Natural killer cell treated with Interleukin-12 subunit alpha and Interleukin-12 subunit beta and Interleukin-15 and Interleukin-18, amount 100 ng/mL, for 72 hours (primary cell): ENCODE measurements around the gene HEMGN. TPM values are rescaled to one million over a fixed set of nuclear protein-coding genes. Genes with fewer than 3 reads are reported as not detected.
A peak's percentile ranks its signal among the peaks of the same experiment; 100 is the strongest.

Experiments used
- ATAC-seq, 2 donors: fragments of 150-1000 bp; cut with Tn5 transposase in 1 of 2; sonication (Bioruptor Pico), chemical (Tn5 transposase) in 1 of 2; 2 replicates each; pipeline ENCODE4 v1.10.0; 2021
- DNase-seq: peaks from one replicate; pipeline ENCODE4 v3.0.0; 2022; ENCODE audit warnings: low spot score
- H3K27ac Mint-ChIP-seq, 2 donors: 1 replicate in 1 of 2; 2 replicates in 1 of 2; pipeline ENCODE4 v1.8.0; 2022; ENCODE audit warnings: mixed read lengths in 2 of 2, mild to moderate bottlenecking in 1 of 2, moderate library complexity in 1 of 2
- H3K27me3 Mint-ChIP-seq, 2 donors: 1 replicate in 1 of 2; 2 replicates in 1 of 2; pipeline ENCODE4 v1.8.0; 2022; ENCODE audit warnings: mixed read lengths in 2 of 2
- H3K36me3 Mint-ChIP-seq: one replicate; pipeline ENCODE4 v1.8.0; 2022; ENCODE audit warnings: mixed read lengths
- H3K4me1 Mint-ChIP-seq, 2 donors: 1 replicate in 1 of 2; 2 replicates in 1 of 2; pipeline ENCODE4 v1.8.0; 2022; ENCODE audit warnings: low read depth in 2 of 2, mixed read lengths in 2 of 2, mild to moderate bottlenecking in 1 of 2
- H3K4me3 Mint-ChIP-seq: one replicate; pipeline ENCODE4 v1.8.0; 2022; ENCODE audit warnings: mixed read lengths
- H3K9me3 Mint-ChIP-seq: 2 replicates; pipeline ENCODE4 v1.8.0; 2022; ENCODE audit warnings: mixed read lengths
- total RNA-seq, 2 donors: library from RNA; stranded (reverse); gene quantifications; one replicate each; pipeline ENCODE4 v1.2.3, GENCODE V29; 2022

HEMGN gene, protein sequence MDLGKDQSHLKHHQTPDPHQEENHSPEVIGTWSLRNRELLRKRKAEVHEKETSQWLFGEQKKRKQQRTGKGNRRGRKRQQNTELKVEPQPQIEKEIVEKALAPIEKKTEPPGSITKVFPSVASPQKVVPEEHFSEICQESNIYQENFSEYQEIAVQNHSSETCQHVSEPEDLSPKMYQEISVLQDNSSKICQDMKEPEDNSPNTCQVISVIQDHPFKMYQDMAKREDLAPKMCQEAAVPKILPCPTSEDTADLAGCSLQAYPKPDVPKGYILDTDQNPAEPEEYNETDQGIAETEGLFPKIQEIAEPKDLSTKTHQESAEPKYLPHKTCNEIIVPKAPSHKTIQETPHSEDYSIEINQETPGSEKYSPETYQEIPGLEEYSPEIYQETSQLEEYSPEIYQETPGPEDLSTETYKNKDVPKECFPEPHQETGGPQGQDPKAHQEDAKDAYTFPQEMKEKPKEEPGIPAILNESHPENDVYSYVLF
- not detected for total RNA-seq

DNA sequence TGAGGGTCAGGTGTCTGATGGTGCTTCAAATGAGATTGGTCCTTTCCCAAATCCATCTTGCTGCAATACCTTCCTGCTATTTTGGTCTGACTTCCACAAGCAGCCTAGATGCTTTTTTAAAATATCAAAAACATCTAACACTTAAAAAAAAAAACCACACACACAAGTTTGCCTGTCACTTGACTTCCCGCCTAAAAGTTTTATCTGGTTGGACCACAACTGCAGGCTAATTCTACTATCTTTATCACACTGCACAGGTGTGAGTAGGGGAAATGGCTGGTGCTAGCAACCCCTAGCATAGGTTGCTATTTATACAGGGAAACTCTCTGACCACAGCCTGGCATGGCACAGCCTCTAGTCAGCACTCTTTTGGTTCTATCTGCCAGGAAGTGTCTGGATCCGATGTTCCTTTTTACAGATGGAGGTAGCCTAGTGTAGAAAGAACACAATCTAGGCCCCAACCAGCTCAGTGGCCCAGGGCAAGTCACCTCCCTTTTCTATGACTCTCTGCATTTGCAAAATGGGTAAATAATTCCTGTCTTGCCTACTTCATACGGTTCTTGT, at the start of gene HEMGN:
HEMGN (minus strand) TSS at position 92 of the 564 bp plus-strand sequence; CDS start at position 56, 36 bp downstream.
- H3K4me3 Mint-ChIP-seq, result peak within 1 kb of the TSS; percentile 52
- no peak for DNase-seq
- peaks cover 0 to 3% of the 10 kb centered on the region in 2 donors for H3K27me3 Mint-ChIP-seq
- H3K4me1 Mint-ChIP-seq, result peaks cover 12 to 16% of the 10 kb centered on the region in 2 donors
- peak; percentile 62 to 67 for ATAC-seq
- H3K9me3 Mint-ChIP-seq, result no peaks in the 10 kb centered on the region
- no peaks in the 10 kb centered on the region for H3K36me3 Mint-ChIP-seq
- peak within 1 kb of the TSS; percentile 43 to 52 for H3K27ac Mint-ChIP-seq

DNA sequence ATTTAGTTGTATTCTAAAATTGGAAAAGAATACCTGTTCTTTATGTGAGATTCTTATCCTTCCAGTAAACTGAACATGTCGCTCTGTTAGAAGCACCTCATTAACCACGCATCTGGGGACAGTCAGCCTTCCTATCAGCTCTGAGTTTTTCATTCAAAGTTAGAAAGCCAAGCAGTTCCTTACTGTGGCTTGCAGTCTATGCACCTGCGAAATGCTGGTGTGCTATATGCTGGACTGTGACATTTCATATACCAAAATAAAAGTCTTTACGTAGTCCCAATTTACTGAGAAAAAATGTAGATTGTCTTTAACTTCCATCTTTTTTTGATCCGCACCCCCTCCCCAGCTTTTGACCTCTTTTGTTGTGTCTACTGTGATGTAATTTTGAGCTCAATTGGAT, 49.5 kb upstream of the HEMGN start:
- Mint-ChIP-seq H3K9me3 (no peaks in the 10 kb centered on the region), H3K27me3 (no peaks in the 10 kb centered on the region), H3K27ac (peak overlapping the region in 1 of 2 donors; percentile 75), H3K36me3 (peaks cover 6% of the 10 kb centered on the region), H3K4me1 (peaks cover 46 to 60% of the 10 kb centered on the region in 2 donors), H3K4me3 (no peak overlapping the region)
- ATAC-seq (no peak), DNase-seq (no peak)

DNA sequence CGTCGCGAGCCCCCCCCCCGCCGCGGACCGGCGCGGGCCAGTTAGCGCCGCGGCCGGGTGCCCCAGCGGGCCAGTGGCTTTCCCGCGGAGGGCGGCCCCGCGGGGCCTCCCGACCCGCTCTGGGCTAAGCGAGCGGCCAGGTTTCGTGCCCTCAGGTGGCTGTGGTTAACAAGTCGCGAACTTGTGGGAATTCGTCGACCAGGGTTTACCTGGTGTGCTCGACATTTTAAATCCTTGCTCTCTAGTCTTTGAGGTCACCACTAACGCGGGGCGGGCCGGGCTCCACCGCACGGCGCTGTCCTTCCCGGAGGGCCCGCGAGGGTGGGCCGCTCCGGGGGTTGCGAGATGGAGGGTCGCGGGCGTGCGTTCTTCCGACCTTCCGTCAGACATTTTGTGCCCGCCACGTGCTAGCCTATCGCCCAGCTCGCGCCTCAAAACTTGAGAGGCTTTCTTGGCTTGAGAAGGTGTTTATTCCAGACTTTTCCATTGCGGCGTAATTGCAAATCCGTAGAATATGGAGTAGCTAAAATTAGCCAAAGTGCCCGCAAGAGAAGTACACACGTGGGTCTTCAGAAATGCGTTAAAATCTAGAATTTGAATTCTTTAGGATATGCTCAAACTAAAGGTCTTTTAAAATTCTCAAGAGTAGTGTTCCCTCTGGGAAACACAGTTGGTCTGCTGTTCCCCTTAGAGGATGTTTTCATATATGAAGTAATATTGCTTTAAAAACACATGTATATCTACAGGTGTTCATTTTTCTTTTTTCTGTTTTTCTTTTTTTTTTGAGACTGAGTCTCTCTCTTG, 47.3 kb upstream of the HEMGN start:
- Mint-ChIP-seq H3K27me3 (peaks cover 0 to 2% of the 10 kb centered on the region in 2 donors), H3K27ac (peak overlapping the region; percentile 88 to 90), H3K4me3 (peak overlapping the region; percentile 84), H3K4me1 (peaks cover 41 to 51% of the 10 kb centered on the region in 2 donors), H3K36me3 (peaks cover 6% of the 10 kb centered on the region), H3K9me3 (no peaks in the 10 kb centered on the region)
- no peak for ATAC-seq
- DNase-seq, result no peak

DNA sequence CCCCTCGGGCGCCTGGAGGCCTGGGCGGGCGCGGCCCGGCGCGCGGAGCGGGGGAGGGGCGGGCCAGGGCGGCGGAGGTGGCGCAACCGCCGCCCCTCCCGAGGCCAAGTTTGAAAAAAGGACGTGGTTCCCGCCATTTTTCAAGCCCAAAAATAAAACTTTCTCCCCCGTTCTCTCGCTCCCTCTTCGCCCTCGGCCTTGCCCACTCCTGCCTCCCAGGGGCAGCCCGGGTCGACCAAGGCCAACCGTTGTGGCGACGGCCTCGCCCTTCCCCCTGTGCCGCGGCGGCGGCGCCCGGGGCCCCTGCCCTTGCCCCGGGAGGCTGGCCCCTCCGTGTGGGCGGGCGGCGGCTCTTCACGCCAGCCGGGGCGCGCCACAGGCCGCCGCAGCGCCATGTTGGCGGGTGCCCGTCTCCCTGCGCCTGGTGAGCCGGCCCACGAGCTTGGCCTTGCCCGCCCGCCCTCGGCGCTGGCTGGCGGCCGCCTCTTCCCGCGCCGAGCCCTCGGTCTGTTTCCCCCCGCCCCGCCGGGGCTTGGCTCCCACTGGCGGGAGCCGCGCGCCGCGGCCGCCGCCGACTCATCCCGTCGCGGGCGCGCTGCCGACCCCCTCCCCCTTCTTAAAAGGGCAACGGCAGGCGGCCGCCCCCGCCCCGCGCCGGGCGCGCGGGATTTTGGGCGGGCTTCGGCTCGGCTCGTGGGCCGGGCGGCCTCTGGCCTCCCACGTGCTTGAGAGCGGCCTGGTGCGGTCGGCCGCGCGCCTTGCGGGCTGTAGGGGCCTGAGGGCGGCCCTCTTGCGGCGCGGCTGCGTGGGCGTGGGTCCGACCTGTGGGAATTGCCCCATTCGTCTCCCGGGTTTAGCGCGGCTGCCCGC, 46.5 kb upstream of the HEMGN start:
- peaks cover 6% of the 10 kb centered on the region for H3K36me3 Mint-ChIP-seq
- peak overlapping the region in 1 of 2 donors; percentile 90 for H3K27ac Mint-ChIP-seq
- H3K4me1 Mint-ChIP-seq, result peaks cover 33 to 43% of the 10 kb centered on the region in 2 donors
- peak; percentile 50 to 66 for ATAC-seq
- peak; percentile 87 for DNase-seq
- H3K4me3 Mint-ChIP-seq, result peak overlapping the region; percentile 84
- H3K9me3 Mint-ChIP-seq, result no peaks in the 10 kb centered on the region
- H3K27me3 Mint-ChIP-seq, result peaks cover 0 to 2% of the 10 kb centered on the region in 2 donors

DNA sequence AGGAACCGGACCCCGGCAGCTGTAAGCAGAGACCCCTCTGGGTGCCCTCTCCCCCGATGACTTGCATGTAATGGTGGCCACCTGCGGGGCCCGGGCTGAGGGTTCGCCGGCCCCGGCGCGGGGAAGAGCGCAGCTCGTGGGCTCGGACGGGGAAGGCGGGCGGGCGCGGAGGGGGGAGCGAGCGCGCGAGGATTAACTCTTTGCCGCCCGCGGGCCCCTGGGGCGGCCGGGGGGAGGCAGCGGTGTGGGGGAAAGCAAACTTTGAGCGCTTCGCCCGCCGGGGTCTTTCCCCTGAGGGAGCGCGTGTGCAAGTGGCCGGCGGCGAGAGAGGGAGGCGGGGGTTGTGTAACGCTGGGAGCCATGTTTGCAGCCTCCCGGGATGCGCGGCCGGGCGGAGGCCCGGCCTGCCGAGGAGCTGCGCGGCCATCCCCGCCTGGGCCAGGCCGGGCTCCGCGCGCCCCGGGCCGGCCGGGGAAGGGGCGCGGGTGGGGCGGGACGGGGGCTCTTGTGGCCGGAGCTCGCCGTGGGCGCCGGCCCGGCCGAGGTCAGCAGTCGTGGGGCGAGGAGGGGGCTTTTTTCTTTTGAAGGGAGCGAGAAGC, 45.7 kb upstream of the HEMGN start:
- ATAC-seq (peak; percentile 25 to 46), DNase-seq (peak; percentile 76)
- peak overlapping the region; percentile 65 for H3K4me3 Mint-ChIP-seq
- peaks cover 27 to 35% of the 10 kb centered on the region in 2 donors for H3K4me1 Mint-ChIP-seq
- no peaks in the 10 kb centered on the region for H3K9me3 Mint-ChIP-seq
- H3K27ac Mint-ChIP-seq, result no peak overlapping the region
- H3K27me3 Mint-ChIP-seq, result peaks cover 0 to 2% of the 10 kb centered on the region in 2 donors
- peaks cover 6% of the 10 kb centered on the region for H3K36me3 Mint-ChIP-seq

DNA sequence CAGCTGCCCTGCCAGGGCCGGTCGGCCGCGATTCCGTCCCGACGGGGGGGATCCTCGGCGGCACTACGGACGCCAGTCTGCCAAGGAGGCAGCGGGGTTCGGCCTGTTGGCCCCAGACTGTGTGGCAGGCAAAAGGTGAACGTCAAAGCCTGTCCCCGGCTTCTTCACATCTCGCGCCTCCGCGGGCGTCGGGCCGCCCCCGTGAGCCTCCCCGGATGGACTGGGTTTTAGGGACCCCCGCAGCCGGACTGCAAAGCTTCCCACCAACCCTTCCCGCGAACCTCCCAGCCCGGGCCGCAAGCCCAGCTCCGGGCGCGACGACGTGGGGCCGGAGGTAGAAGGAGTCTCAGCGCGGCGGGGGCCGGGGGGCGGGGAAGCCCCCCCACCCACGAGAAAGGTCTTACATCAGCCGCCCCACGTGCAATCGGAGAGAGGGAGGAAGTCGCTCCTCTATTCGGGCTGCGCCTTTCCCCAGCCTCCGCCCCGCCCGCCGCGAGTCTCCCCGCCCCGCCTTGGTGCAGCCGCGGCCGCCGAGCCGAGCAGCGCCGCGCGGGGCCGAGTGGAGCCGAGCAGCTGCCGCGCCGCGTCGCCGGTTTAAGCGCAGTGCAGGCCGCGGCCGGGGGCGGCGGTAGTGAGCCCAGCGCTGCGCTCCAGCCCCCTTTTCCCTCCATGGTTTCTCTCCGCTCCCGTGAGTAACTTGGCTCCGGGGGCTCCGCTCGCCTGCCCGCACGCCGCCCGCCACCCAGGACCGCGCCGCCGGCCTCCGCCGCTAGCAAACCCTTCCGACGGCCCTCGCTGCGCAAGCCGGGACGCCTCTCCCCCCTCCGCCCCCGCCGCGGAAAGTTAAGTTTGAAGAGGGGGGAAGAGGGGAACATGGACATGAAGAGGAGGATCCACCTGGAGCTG, 45.0 kb upstream of the HEMGN start, which contains the start of gene ANP32B:
ANP32B (plus strand) TSS at position 659 of the 906 bp plus-strand sequence; CDS start at position 874, 215 bp downstream.
- H3K36me3 Mint-ChIP-seq, result peaks cover 6% of the 10 kb centered on the region
- peaks cover 0 to 2% of the 10 kb centered on the region in 2 donors for H3K27me3 Mint-ChIP-seq
- peak within 1 kb of the TSS; percentile 84 for H3K4me3 Mint-ChIP-seq
- DNase-seq (peak; percentile 96), ATAC-seq (peak; percentile 90 to 93)
- H3K27ac Mint-ChIP-seq, result peak within 1 kb of the TSS; percentile 72 to 74
- peaks cover 23 to 29% of the 10 kb centered on the region in 2 donors for H3K4me1 Mint-ChIP-seq
- H3K9me3 Mint-ChIP-seq, result no peaks in the 10 kb centered on the region

DNA sequence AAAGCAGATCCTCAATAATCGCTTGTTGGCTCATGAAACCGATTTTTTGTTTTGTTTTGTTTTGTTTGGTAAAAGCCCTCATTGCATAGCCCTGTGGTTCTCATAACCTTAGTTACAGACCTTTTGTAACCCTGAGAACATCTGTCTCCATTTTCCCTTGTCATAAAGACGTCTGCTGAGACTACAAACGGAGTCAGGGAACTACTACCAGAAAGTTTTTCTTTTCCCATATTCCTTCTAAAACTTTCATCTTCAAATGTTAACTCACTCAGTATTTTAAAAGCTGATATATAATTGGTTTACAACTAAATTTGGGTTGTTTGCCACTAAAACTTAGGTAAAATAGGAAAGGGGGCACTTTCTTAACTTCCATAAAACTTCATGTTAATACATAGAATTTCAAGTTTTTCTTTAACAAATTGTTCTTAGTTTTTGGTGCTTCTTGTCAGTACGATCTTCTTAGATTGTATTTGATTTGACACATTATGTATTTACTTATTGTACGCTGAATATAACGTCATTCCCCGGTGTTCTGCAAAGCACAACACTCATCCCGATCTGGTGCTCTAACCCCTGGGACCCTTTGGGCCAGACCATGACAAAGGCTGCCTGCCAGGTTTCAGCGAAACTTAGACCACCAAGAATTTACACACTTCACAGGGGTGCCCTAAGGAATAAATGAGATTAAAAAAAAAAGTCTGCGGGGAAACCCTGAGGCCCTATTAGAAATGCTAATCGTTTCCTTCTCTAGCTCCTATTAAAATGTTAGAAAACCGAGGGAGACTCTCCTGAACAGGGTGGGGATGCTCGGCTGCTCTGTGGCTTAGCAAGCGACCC, 44.1 kb upstream of the HEMGN start:
- no peak for DNase-seq
- Mint-ChIP-seq H3K4me1 (peaks cover 19 to 22% of the 10 kb centered on the region in 2 donors), H3K27me3 (peaks cover 0 to 2% of the 10 kb centered on the region in 2 donors), H3K9me3 (no peaks in the 10 kb centered on the region), H3K36me3 (peaks cover 6% of the 10 kb centered on the region), H3K4me3 (peak overlapping the region; percentile 76), H3K27ac (peak overlapping the region; percentile 72 to 74)
- ATAC-seq, result no peak

DNA sequence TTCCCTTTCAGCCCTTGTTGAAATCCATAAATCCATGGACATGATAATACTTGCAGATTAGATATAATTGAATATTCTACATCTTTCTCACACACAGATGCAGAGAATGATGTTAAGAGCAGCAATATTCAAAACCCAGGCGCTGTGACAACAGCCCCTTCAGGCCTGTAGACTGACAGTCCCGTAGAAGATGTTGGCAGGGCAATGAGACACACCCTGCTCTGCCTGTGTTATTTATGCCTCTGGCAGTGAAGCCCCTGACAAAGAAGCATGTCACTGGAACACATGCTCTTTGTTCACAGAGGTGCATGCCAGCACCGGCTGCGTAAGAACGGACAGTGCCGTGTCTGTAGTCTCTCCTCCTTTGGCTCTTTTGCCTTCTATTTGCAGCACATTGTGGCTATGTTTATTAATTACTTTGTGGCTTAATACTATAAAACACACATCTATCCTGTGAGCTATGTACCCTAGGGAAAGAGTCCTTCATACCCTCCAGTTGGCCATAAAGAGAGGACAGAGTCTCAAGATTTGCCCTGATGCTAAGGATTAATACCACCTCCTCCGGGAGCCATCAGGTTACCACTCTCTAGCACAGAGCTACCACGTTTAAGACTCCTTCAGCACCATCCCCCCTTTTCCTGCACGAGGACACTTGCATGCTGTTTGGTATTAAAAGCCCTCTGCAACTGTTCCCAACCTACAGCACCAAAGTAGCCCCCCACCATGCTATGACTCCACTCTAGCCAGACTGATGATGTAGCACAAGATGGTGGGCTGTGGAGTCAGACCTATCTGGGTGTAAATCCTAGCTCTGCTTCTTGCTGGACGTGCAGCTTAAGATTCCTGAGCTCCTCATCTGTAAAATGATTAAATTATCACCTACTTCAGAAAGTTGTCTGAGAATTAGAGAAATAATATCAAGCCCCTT, 43.2 kb upstream of the HEMGN start:
- H3K36me3 Mint-ChIP-seq, result peaks cover 3% of the 10 kb centered on the region
- DNase-seq (no peak), ATAC-seq (no peak)
- H3K27me3 Mint-ChIP-seq, result peaks cover 0 to 2% of the 10 kb centered on the region in 2 donors
- H3K4me3 Mint-ChIP-seq, result peak overlapping the region; percentile 16
- H3K4me1 Mint-ChIP-seq, result peaks cover 12 to 14% of the 10 kb centered on the region in 2 donors
- H3K27ac Mint-ChIP-seq, result no peak overlapping the region
- H3K9me3 Mint-ChIP-seq, result no peaks in the 10 kb centered on the region

DNA sequence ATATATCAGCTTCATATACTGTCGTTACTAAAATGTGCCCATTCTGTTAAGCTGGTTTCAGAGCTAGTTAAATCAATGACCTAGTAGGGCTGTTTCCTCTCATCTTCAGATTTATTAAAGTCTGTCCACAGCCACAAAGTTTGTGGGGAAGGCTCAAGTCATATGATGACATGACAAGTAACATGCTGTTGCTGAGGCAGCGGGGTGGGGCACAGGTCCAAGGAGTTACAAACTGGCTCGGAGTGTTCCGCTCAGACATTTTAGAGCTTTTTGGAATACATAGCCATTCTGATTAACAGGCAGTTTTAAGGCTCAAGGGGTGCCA, 42.5 kb upstream of the HEMGN start:
- no peaks in the 10 kb centered on the region for H3K36me3 Mint-ChIP-seq
- H3K4me1 Mint-ChIP-seq, result peaks cover 10% of the 10 kb centered on the region in 2 donors
- H3K9me3 Mint-ChIP-seq, result no peaks in the 10 kb centered on the region
- peaks cover under 1 to 2% of the 10 kb centered on the region in 2 donors for H3K27me3 Mint-ChIP-seq
- no peak overlapping the region for H3K27ac Mint-ChIP-seq
- no peak overlapping the region for H3K4me3 Mint-ChIP-seq
- DNase-seq, result no peak
- no peak for ATAC-seq

DNA sequence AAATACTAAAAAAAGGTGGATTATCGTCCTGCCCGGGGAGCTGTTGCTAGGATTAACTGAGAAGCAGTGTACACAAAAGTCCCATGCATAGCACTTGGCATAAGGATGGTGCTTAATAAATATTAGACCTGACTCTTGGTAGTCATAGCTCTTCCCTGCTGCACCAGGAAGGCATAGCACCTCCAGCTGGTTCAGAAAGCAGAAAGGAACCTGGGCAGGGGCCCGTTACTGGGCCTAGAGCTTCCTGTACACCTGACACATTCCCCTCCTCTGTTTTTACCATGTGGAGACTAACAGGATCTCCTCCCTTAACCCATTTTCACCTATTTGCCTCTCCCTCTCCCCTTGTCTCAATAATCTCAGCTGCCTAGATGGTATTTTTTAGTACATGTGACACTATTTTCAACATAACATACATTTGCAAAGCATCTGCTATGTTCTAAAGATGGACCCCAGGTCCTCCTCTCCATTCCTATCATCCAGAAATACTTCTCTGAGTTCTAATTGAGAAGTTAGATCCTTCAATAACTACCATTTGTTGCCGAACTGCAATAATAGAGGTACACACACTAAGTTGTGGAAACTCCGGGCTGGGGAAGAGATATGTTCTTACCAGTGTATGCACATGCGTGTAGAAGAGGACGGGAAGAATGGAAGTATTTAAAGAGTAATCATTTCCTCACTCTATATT, 42.0 kb upstream of the HEMGN start:
- Mint-ChIP-seq H3K4me3 (no peak overlapping the region), H3K27ac (no peak overlapping the region), H3K9me3 (no peaks in the 10 kb centered on the region), H3K4me1 (peaks cover 7 to 10% of the 10 kb centered on the region in 2 donors), H3K27me3 (peaks cover 2 to 6% of the 10 kb centered on the region in 2 donors), H3K36me3 (no peaks in the 10 kb centered on the region)
- ATAC-seq (no peak), DNase-seq (no peak)
